CD4-positive, alpha-beta T cell treated with Interferon alpha-2 for 1 hour (primary cell): ENCODE data around the gene NOXO1.
"Not testable (repeated sequence)": the region's sequence is repeated elsewhere in the genome, so short reads cannot be mapped to it uniquely, and the experiment has no call there.

ENCODE experiments used
- DNase-seq, 2 donors: peaks; one replicate each; pipeline ENCODE4 v3.0.0-alpha.2; 2020 to 2022

NOXO1 gene

DNA sequence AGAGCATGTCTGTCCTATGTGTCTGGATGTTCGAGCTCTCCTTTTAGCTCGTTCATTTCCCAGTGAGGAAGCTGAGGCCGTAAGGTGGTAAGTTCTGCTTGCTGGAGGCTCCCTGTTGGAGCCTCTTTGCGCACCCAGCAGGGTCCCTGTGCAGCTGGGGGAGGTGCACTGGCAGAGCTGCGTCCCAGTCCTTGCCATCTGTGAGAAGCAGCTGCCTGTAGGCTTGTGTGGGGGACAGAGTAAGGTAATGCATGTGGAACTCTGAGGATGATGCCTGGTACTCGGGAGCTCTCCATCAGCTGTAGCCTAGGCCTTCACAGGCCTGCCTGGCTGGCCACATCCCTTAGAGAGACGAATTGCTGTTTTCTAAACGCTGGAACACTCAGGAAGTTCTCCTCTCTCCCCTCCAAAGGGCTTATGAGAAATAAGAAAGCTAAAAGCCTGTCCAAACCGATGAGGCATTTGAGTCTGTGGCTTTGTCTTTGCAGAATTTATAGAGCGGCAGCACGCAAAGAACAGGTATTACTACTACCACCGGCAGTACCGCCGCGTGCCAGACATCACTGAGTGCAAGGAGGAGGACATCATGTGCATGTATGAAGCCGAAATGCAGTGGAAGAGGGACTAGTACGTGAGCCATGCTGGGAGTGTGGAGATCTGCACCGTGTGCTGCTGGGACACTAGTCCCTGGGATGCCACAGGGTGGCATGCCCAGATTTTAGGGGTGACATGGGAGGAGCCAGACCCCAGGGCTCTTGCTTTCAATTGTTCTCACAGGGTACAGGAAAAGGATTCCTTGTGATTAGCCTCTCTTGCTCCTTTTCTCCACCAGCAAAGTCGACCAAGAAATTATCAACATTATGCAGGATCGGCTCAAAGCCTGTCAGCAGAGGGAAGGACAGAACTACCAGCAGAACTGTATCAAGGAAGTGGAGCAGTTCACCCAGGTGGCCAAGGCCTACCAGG, 20.3 kb downstream of the NOXO1 start:
- peak in 1 of 2 donors; percentile 50 for DNase-seq

DNA sequence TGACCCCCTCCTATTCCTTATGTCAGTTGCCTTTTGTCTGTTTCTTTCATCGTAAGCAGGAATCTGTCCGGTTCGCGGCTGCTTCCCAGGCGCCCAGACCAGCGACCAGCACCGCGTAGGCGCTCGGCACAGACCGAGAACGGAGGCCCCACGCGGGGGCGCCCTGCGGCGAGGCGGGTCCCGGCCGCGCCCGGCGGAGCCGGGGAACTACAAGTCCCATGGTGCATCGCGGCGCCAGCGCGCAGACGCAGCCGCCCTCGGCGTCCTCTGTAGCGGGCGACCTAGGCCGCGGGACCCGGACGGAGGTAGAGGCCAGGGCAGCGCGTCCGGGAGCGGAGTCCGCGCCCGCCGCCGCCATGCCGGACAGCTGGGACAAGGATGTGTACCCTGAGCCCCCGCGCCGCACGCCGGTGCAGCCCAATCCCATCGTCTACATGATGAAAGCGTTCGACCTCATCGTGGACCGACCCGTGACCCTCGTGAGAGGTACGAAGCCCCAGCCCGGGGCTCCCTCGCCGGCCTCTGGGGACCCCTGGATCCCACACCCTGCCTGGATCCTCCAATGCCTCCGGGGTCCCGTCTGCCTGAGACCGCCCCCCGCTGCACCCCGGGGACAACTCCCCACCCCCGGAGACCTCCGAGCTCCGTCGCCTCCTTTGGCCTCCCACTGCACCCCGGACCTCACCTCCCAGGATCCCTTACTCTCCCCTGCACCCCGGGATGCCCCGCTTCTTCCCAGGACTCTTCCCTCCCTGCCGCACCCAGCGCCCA, 21.8 kb downstream of the NOXO1 start, which contains the start of gene NDUFB10:
Gene NDUFB10, plus strand, starts transcription at position 270 of the 771 bp plus-strand sequence. Its CDS starts 87 bp downstream, at position 357.
- DNase-seq = peak; percentile 87 to 93

DNA sequence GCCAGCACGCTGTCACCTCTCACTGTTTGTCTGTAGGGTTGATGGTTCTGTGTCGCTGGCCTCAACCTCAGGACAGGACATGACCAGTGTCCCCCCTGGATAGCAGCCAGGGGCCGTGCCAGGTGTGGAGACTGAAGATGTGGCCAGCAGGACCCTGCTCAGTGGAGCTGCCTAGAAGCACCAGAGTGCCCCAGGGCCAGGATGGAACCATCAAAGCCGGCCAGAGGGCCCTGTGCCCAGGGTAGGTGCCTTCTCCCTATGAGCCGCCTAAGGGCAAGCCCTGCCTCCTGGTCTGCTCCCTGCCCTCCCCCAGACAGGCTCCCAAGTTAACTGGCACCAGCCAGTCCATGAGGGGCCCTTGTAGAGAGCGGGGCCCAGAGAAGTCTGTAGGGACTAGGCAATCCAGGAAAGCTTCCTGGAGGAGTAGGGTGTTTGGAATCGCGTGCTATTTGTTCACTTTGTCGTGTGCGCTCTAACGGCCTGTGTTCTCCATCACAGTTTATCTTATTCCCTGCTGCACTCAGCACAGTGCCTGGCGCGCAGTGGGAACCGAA, 22.5 kb downstream of the NOXO1 start:
- DNase-seq = no peak

DNA sequence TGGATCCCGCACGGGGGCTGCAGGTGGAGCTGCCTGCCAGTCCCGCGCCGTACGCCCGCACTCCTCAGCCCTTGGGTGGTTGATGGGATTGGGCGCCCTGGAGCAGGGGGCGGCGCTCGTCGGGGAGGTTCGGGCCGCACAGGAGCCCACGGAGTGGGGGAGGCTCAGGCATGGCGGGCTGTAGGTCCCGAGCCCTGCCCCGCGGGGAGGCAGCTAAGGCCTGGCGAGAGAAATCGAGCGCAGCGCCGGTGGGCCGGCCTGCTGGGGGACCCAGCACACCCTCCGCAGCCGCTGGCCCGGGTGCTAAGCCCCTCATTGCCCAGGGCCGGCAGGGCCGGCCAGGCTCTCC, 23.2 kb downstream of the NOXO1 start:
- not testable (repeated sequence) for DNase-seq

DNA sequence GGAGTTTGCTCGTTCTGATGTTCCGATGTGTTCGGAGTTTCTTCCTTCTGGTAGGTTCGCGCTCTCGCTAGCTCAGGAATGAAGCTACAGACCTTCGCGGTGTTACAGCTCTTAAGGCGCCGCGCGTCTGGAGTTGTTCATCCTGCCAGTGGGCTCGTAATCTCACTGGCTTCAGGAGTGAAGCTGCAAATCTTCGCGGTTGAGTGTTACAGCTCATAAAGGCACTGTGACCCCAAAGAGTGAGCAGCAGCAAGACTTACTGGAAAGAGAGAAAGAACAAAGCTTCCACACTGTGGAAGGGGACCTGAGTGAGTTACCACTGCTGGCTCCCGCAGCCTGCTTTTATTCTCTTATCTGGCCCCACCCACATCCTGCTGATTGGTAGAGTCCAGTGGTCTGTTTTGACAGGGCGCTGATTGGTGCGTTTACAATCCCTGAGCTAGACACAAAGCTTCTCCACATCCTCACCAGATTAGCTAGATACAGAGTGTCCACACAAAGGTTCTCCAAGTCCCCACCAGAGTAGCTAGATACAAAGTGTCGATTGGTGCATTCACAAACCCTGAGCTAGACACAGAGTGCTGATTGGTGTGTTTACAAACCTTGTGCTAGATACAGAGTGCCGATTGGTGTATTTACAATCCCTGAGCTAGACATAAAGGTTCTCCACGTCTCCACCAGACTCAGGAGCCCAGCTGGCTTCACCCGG, 23.7 kb downstream of the NOXO1 start:
- not testable (repeated sequence) for DNase-seq

DNA sequence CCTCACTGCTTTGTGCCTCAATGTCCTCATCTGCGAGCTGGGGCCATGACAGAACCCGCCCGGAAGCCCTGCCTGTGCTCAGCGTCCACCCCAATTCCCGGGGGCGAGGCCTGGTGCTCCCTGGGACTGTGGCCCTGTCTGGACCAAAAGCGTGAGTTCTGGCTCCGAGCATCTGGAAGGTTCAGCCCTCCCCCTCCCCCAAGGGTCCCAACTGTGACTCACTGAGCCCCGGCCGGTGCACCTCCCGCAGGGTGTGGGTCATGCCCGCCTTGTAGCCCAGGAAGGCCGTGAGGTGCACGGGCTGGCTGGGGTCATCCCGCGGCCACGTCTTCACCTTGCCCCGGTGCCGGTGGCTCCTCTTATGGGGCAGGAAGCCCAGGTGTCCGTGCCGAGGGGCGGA, 27.5 kb downstream of the NOXO1 start:
- no peak for DNase-seq

DNA sequence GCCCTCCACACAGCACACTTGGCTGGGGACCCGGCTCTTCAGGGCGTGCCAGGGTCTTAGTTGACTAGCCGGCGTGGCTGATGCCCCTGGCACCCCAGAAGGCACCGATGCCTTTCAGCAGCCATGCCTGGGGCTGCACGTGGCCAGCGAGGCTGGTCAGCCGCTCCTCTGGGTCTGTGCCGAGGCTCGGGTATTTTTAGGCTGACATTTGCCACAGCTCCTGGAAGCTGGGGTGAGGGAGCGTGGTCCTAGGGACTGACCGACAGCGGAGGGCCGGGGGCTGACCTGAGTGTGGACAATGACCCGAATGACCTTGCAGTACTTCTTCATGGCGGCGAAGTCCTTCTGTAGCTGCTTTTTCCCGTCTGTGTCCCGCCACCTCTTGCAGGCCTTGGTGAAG, 30.7 kb downstream of the NOXO1 start:
- DNase-seq = no peak

DNA sequence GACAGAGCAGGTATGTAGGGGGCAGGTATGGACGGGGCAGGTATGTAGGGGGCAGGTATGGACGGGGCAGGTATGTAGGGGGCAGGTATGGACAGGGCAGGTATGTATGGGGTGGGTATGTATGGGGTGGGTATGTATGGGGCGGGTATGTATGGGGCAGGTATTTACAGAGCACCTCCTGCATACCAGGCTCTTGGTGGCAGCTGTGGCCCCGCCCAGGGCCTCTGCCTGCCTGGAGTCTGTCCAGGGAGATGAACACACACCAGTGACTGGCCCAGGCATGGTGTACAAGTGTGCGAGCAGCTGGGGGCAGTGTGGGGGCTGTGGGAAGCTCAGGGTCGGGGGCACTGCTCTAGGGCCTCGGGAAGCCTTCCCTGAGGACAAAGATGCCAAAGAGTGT, 31.2 kb downstream of the NOXO1 start:
- DNase-seq = no peak

DNA sequence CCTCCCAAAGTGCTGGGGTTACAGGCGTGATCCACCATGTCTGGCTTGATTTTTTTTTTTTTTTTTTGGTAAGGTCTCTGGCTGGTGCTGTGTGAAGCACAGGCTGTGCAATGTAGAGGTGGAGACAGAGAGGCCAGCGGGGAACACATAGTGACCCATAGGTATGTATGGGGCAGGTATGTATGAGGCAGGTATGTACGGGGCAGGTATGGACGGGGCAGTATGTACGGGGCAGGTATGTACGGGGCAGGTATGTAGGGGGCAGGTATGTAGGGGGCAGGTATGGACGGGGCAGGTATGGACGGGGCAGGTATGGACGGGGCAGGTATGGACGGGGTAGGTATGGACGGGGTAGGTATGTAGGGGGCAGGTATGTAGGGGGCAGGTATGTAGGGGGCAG, 31.8 kb downstream of the NOXO1 start:
- DNase-seq = no peak

DNA sequence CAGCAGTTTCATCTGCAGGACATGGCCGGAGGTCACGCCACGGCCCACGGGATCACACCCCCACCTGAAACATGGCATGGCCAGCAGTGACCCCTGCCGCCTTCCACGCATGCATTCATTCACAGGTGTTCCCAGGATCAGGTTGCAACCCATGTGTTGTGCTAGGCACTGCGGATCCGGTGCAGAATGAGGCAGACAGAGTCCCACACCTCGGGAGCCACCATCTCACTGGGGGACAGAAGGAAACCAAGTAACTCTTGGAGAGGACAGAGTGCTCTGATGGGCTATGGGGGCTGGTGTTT, 33.9 kb downstream of the NOXO1 start:
- no peak for DNase-seq

DNA sequence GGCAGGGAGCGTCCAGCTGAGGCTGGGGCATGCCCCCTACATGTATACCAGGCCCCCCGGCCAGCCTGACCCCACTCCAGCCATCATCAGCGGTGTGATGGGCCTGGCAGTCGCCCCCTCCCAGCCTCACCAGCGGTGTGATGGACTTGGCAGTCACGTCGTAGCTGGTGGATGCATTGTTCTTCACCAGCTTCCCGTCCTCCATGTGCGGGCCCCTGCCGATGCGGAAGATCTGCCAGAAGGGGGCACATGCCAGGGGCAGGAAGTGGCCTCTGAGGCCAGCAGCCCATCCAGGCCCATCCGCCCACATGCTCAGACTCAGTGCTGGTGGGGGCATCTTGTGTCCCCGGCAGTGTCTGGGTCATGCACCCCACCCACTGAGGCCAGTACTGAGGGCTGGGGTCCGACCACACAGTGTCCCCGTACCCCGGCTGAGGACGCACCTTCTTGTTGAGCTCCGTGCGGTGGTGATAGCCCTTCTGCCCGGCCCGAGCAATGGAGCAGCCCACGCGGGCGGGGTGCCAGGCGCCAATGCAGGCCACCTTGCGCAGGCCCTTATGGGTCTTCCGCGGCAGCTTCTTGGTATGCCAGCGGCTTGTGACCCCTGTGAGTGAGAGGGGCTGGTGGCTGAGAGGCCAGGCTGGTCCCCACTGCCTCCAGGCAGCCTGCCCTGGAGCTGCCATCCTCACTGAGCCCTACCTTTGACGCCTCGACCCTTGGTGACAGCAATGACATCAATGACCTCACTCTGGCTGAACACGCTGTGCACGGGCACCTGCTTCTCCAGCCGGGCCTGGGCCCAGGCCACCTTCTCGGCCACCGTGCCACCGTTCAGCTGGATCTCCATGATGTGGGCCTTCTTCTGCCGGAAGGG, 34.5 kb downstream of the NOXO1 start:
- no peak for DNase-seq

DNA sequence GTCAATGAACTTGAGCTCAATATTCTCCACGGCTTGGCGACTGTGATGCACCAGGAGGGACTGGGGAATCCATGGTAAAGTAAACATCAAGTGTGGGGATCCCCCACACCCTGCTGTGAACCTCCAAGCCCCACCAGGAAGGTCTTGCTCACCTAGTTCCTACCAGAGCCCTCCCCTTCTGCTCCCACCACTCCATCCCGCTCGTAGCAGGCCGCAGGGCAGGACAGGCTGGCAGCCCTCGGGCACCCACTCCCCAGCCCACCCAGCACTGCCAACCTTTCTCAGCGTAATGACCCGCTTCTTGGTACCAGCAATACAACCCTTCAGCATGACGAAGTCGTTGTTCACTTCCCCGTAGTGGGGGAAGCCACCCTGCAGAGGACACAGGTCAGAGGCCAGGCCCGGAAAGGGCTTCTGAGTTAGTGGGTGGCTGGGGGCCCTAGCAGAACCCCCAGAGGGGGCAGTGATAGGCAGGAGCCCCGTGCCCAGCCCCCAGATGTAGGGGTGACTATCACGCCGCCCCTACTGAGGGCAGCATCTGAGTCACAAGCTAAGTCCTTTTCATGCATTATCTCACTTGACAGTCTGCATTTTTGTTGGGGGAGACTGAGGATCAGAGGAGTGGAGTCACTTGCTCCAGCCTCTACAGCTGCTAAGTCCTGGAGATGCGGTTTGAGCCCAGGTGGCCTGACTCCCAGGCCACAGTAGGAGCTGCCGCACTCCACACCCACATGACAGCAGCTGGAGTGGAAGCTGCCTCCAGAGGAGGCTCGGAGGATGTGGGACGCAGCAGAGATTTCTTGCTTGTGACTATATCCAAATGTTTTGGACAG, 35.5 kb downstream of the NOXO1 start:
- no peak for DNase-seq

DNA sequence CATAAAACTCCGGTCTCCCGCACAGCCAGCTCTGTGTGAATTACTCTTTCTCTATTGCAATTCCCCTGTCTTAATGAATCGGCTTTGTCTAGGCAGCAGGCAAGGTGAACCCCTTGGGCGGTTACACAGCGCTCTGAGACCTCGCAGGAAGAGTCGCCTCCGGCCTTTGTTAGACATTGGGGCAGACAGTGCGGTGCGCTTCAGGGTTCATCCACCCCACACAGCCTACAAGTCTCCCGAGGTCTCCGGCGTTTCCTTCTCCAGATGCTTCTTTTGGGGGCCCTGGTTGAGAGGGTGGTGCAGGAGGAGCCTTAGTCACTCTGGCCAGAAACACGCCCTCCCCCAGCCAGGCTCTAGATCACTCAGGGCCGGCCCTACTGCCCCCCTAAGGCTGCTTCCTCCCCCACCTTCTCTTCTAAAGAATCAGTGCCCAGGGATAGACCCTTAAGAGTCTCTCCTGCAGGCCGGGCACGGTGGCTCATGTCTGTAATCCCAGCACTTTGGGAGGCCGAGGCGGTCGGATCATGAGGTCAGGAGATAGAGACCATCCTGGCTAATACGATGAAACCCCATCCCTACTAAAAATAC, 36.6 kb downstream of the NOXO1 start:
- DNase-seq = no peak

DNA sequence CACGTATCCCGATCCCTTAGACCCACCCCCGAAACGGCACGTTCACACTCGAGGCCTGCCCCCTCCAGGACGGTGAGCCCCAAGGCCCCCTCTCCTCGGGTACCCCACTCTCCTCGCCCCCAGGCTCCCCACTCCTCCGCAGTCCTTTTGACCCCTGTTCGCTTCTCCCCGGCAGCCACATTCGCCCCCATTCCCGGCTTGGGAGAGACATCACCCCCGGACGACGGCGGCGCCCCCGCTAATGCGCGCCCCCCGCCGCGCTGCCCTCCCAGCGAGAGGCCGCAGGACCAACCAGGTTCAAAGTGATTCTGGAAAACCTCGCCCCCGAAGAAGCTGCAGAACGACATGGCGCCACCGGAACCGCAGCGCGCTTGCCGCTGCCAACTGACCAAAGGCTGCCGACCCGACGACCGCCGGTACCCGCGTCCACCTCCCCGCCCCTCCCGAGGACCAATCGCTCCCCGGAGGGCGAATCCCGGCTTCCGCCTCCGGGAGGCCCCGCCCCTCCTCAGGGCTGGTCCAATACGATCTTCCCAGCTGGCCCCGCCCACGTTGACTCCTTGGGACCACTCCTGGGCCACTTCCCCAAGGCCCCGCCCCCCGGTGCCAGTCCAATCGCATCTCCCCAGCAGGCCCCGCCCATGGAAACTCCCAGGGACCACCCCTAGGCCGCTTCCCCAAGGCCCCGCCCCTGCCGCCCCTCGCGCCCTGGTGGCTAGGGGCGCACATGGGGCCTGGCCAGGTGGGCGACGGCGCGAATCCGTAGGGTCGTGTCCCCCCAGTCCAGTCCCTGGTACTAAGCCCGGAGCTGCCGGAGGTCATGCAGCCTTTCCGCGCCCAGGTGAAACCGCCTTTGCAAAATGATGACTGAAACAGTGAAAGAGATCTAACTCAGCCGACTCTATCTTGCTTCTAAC, 38.2 kb downstream of the NOXO1 start, which contains the start of gene MSRB1:
Gene MSRB1, minus strand, starts transcription at position 390 of the 917 bp plus-strand sequence. Its CDS starts 43 bp downstream, at position 347.
- peak; percentile 99 for DNase-seq

DNA sequence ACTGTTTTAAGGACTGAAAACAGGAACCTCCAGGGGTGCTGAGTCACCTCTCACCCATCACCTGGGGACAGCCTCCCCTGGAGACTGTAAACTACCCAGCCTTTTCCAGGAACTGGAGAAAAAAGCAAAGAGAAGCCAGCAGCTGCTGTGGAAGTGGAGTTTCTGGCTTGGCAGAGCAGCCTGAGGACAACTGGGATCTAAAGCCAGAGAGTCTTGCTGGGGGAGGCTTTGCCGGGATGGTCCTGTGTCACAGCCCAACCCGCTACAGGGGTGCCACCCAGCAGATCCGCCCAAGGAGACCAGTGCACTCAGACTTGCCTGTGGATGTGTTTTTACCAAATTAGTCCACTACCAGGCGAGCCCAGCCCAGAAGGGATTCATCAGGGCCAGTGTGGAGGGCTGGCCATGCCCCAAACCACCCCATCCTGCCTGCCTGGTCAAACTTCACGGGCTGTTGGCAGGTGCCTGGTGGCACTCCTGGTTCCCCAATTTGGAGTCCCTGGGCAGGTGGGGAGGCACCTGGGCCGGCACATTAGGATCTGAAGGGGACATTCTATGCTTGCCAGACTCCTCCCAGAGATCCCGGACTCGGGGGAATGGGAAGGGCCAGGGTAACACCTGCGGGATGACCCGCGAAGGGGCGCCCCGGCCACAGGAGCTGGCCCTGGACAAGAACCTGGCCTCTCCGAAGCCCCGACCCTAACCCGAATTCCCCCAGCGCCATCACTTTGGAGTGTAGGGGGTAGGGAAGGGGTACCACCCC, 39.0 kb downstream of the NOXO1 start:
- peak; percentile 32 to 61 for DNase-seq

DNA sequence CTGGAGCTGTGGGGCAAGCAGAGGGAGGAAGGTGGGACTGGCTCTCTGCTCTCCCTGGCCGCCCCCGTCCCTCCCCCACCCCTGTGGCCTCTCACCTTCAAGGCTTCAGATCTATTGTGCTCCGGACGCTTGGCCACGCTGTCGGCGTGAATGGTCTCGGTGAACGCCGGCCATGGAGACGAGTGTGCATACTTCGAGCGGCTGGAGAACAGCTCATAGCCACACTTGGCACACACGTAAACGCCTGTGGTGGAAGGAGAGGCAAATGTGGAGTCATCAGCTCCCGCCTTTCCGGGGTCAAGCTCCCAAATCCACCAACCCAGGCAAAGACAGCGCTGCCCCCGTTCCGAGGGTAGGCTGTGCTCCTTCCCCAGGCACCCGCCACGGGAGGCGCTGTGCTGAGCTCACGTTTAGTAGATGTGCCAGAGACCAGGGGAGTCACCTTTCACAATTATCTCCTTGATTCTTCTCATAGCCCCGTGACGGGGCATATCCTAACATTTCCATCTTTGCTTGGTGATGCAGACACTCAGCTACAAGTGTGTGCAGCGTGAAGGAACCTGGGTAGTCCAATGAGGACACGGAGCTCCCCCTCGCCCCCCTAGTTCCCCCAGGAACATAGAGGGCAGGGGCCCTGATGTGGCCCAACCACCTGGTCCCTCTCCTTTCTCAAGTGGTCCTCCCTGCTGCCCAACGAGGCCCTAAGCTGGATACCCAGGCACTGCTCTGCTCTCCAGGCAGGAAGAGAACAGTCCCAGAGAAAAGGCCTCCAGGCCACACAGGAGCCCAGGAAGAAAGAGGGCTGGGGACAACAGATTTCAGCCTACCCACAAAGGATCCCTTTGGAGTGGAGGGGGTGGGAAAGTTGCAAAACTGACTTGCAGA, 39.9 kb downstream of the NOXO1 start:
- DNase-seq = no peak
